HepG2 (cell line): ENCODE measurements around the gene VCP. TPM values are rescaled to one million over a fixed set of nuclear protein-coding genes. Genes with fewer than 3 reads are reported as not detected.

Experiments used
- ARHGAP35 ChIP-seq: sonication (generic); formaldehyde crosslinking; IDR thresholded peaks from 2 replicates; pipeline ENCODE4 v1.9.0; 2022; ENCODE audit warnings: mild to moderate bottlenecking, inconsistent platforms, moderate library complexity, missing genetic modification reagents, borderline replicate concordance
- CBX1 ChIP-seq: IDR thresholded peaks from one replicate; pipeline ENCODE4 v1.6.1; 2016; ENCODE audit warnings: antibody characterized with exemption, low read depth
- DBP ChIP-seq: sonication (generic); formaldehyde crosslinking; IDR thresholded peaks from 2 replicates; pipeline ENCODE4 v1.4.0; 2020; ENCODE audit warnings: missing genetic modification reagents; ENCODE audit errors: not compliant biosample characterization
- ELK4 ChIP-seq: sonication (generic); formaldehyde crosslinking; IDR thresholded peaks from 2 replicates; pipeline ENCODE4 v1.9.0; 2021; ENCODE audit warnings: missing genetic modification reagents, borderline replicate concordance
- FLYWCH1 ChIP-seq: sonication (generic); formaldehyde crosslinking; IDR thresholded peaks from 2 replicates; pipeline ENCODE4 v1.8.1; 2023; ENCODE audit warnings: mild to moderate bottlenecking, missing genetic modification reagents
- HOXA3 ChIP-seq: sonication (generic); formaldehyde crosslinking; IDR thresholded peaks from 2 replicates; pipeline ENCODE4 v1.5.0; 2020; ENCODE audit warnings: missing genetic modification reagents
- IRF9 ChIP-seq: sonication (generic); formaldehyde crosslinking; IDR thresholded peaks from 2 replicates; pipeline ENCODE4 v1.8.0; 2022; ENCODE audit warnings: missing genetic modification reagents, mild to moderate bottlenecking, borderline replicate concordance
- ISX ChIP-seq: sonication (generic); formaldehyde crosslinking; conservative IDR thresholded peaks from 2 replicates; pipeline ENCODE4 v1.5.0; 2020; ENCODE audit warnings: missing genetic modification reagents
- KMT2B ChIP-seq: IDR thresholded peaks from 2 replicates; pipeline ENCODE4 v1.6.1; 2016; ENCODE audit warnings: missing genetic modification reagents, missing compliant biosample characterization
- MNT ChIP-seq: fragments of 450-650 bp; IDR thresholded peaks from 2 replicates; pipeline ENCODE4 v1.6.1; 2016
- MXD4 ChIP-seq: IDR thresholded peaks from 2 replicates; pipeline ENCODE4 v1.6.1; 2016; ENCODE audit warnings: mild to moderate bottlenecking, missing biosample characterization, missing genetic modification reagents
- MYC ChIP-seq: sonication (generic); formaldehyde crosslinking; IDR thresholded peaks from 2 replicates; pipeline ENCODE4 v1.9.0; 2021; ENCODE audit warnings: missing genetic modification reagents, borderline replicate concordance
- MYNN ChIP-seq: sonication (generic); formaldehyde crosslinking; IDR thresholded peaks from 2 replicates; pipeline ENCODE4 v1.4.0; 2020; ENCODE audit warnings: mild to moderate bottlenecking, low read depth, missing genetic modification reagents
- POGZ ChIP-seq: sonication (generic); formaldehyde crosslinking; IDR thresholded peaks from 2 replicates; pipeline ENCODE4 v1.4.0; 2020; ENCODE audit warnings: mild to moderate bottlenecking, missing genetic modification reagents
- SNAPC2 ChIP-seq: sonication (generic); formaldehyde crosslinking; IDR thresholded peaks from 2 replicates; pipeline ENCODE4 v1.8.1; 2022; ENCODE audit warnings: mild to moderate bottlenecking, missing genetic modification reagents
- SRF ChIP-seq: IDR thresholded peaks from 2 replicates; pipeline ENCODE4 v1.6.1; 2011; ENCODE audit warnings: mild to moderate bottlenecking, low read depth, low read length, moderate library complexity
- TOE1 ChIP-seq: sonication (generic); formaldehyde crosslinking; IDR thresholded peaks from 2 replicates; pipeline ENCODE4 v1.4.0; 2020; ENCODE audit warnings: mild to moderate bottlenecking, missing genetic modification reagents
- ZFP62 ChIP-seq: sonication (generic); formaldehyde crosslinking; IDR thresholded peaks from 2 replicates; pipeline ENCODE4 v1.4.0; 2020; ENCODE audit warnings: missing genetic modification reagents
- ZMAT5 ChIP-seq: sonication (generic); formaldehyde crosslinking; IDR thresholded peaks from 2 replicates; pipeline ENCODE4 v1.5.0; 2020; ENCODE audit warnings: mild to moderate bottlenecking, low read depth, missing genetic modification reagents, borderline replicate concordance
- ZNF124 ChIP-seq: sonication (generic); formaldehyde crosslinking; IDR thresholded peaks from 2 replicates; pipeline ENCODE4 v1.4.0; 2020; ENCODE audit warnings: missing genetic modification reagents
- ZNF383 ChIP-seq: sonication (generic); formaldehyde crosslinking; IDR thresholded peaks from 2 replicates; pipeline ENCODE4 v1.4.0; 2020; ENCODE audit warnings: missing genetic modification reagents, mild to moderate bottlenecking, borderline replicate concordance
- ZNF543 ChIP-seq: sonication (generic); formaldehyde crosslinking; IDR thresholded peaks from 2 replicates; pipeline ENCODE4 v1.4.0; 2020; ENCODE audit warnings: mild to moderate bottlenecking, missing genetic modification reagents
- ZNF567 ChIP-seq: sonication (generic); formaldehyde crosslinking; IDR thresholded peaks from 2 replicates; pipeline ENCODE4 v1.8.1; 2023; ENCODE audit warnings: mild to moderate bottlenecking, missing genetic modification reagents, borderline replicate concordance
- ZNF772 ChIP-seq: sonication (generic); formaldehyde crosslinking; IDR thresholded peaks from 2 replicates; pipeline ENCODE4 v1.5.0; 2020; ENCODE audit warnings: mild to moderate bottlenecking, missing genetic modification reagents
- ZSCAN12 ChIP-seq: sonication (generic); formaldehyde crosslinking; IDR thresholded peaks from 2 replicates; pipeline ENCODE4 v1.9.0; 2021; ENCODE audit warnings: mild to moderate bottlenecking, missing genetic modification reagents
- polyA plus RNA-seq, 8 experiments: library from polyadenylated mRNA; depleted of rRNA in 3 of 8; stranded (reverse) in 7 of 8; unstranded in 1 of 8; fragments of >200 nt; fragmentation: Illumina TruSeq in 4 of 8; extraction: Trizol in 4 of 8; gene quantifications; 2 replicates each; pipeline versions ENCODE4 v1.2.1 to v1.2.3, GENCODE V29; 2011 to 2016; ENCODE audit warnings: low read depth in 4 of 8, missing spikeins in 1 of 8, mixed read lengths in 1 of 8; ENCODE audit not compliant: insufficient read depth in 1 of 8
- total RNA-seq, 5 experiments: library from RNA; depleted of rRNA; stranded (reverse); fragments of >200 nt; fragmentation: Illumina TruSeq; extraction: Trizol; gene quantifications; 2 replicates each; pipeline ENCODE4 v1.2.3, GENCODE V29; 2016; ENCODE audit warnings: low read depth in 1 of 5

The VCP gene
- total and polyA plus RNA-seq, 2 of the 13 experiments (the other 11 are each of a cell fraction or from before 2014, with no cell fraction given): 143 to 391 TPM

GRCh38 chr9:35115680-35116538 lies 43.5 kb upstream of the VCP start, which contains the start of gene ATOSB (continued):
- no peak for TF ChIP-seq IRF9 (CRISPR knock-in tag)
- peak; percentile 46; the same call in 1 of the 2 replicates for TF ChIP-seq MYC
- peak; percentile 19; the same call in 1 of the 2 replicates for TF ChIP-seq HOXA3
- TF ChIP-seq DBP (CRISPR knock-in tag): no peak
- TF ChIP-seq ARHGAP35: no peak
- no peak for TF ChIP-seq MYNN (CRISPR knock-in tag)
- no peak for TF ChIP-seq ZSCAN12 (CRISPR knock-in tag)
- TF ChIP-seq ZFP62 (CRISPR knock-in tag): no peak
- peak; percentile 32 for TF ChIP-seq CBX1
- peak; percentile 44; the same call in 1 of the 2 replicates for TF ChIP-seq MXD4 (CRISPR knock-in tag)
- no peak for TF ChIP-seq ZNF124 (CRISPR knock-in tag)
- 0 out of 2 replicates have a peak, but pooled peaks have one; percentile 29 for TF ChIP-seq FLYWCH1 (CRISPR knock-in tag)
- no peak; the same call in 1 of the 2 replicates for TF ChIP-seq POGZ
- no peak for TF ChIP-seq ZNF543 (CRISPR knock-in tag)
- TF ChIP-seq ZMAT5 (CRISPR knock-in tag): no peak
- TF ChIP-seq ISX: no peak
- peak; percentile 93 for TF ChIP-seq MNT
- no peak for TF ChIP-seq TOE1 (CRISPR knock-in tag)
- peak; percentile 32; the same call in 1 of the 2 replicates for TF ChIP-seq ZNF772
- no peak for TF ChIP-seq ELK4
- TF ChIP-seq ZNF383 (CRISPR knock-in tag): no peak
- TF ChIP-seq KMT2B (CRISPR knock-in tag): no peak
- no peak for TF ChIP-seq ZNF567 (CRISPR knock-in tag)
- no peak for TF ChIP-seq SNAPC2 (CRISPR knock-in tag)
- TF ChIP-seq SRF: no peak
